ENCODE results near the gene CYP4A22.

DNA sequence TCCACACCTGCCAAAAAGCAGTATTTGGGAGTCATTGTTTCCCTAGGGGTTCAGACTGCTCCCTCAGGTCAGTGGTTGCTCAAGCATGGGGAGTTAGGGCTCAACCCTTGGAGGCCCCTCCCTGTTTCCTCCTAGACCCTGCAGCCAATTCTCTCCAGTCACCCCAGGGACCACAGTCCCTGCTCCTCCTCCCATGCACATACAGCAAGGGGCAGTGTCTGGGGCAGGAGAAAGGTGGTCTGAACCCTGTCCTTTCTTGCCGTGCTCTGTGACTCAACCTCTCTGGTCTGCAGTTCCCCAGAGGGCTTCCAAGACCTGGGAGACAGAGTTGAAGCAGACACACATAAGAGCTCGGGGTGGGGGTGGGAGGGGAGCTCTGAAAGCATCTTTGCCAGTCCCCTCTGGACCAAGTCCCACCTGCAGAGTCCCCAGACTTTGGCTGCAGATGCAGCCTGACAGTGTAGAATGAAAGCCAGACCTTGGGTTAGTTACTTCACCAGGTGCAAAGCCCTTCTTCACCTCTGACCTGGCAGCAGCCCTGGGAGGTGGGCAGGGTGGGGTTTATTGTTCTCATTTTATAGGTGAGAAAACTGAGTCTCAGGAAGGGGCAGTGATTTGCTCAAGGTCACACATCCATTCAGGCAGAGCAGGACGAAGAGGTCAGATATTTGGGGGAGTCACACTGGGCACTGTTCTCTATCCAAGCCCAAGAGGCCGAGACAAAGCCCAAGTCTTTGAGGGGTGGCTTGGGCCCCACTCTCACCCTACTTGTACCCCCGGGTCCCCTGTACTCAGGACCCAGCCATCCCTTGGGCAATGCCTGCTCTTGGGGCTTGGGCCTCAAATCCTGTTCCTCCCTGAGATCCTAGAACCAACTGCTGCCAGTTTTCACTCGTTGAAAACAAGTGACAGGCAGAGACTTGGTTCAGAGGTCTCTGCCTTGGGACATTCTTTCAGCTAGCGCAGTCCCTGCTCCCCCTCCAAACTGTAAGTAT is 51.8 kb downstream of the CYP4A22 start:
- TF ChIP-seq CTCF (IDR thresholded peaks at IDR 0.05) (no peak), ZFX (IDR thresholded peaks at IDR 0.05; ENCODE audit: borderline replicate concordance) (no peak)

Data from 22Rv1 (cell line).